HG02763 (cell line): Measurements from ENCODE around the gene SVIP.

Source experiments
- ATAC-seq: cut with Tn5 transposase; IDR thresholded peaks from one replicate; pipeline ENCODE4 v1.9.1; 2021; ENCODE audit warnings: mild to moderate bottlenecking, moderate library complexity; ENCODE audit not compliant: unreplicated experiment

Gene SVIP

GRCh38 chr11:22795914-22796313, 33.7 kb downstream of the SVIP start:
- ATAC-seq: no peak

GRCh38 chr11:22792497-22792896, 37.1 kb downstream of the SVIP start:
- ATAC-seq: no peak

GRCh38 chr11:22787551-22788162, 41.9 kb downstream of the SVIP start:
- no peak for ATAC-seq

GRCh38 chr11:22787055-22787454, 42.5 kb downstream of the SVIP start:
- no peak for ATAC-seq

GRCh38 chr11:22786475-22786874, 43.1 kb downstream of the SVIP start:
- ATAC-seq: peak; percentile 91

GRCh38 chr11:22785251-22785650, 44.4 kb downstream of the SVIP start:
- ATAC-seq: no peak

GRCh38 chr11:22780952-22781593, 48.5 kb downstream of the SVIP start:
- peak; percentile 88 for ATAC-seq

- no peak for ATAC-seq
Observed at GRCh38 chr11:22779850-22780249, 49.8 kb downstream of the SVIP start.

- no peak for ATAC-seq
Observed at GRCh38 chr11:22778642-22779041, 51.0 kb downstream of the SVIP start.

- ATAC-seq: no peak
Observed at GRCh38 chr11:22775248-22775647, 54.4 kb downstream of the SVIP start.

GRCh38 chr11:22774716-22775115, 54.9 kb downstream of the SVIP start:
- peak; percentile 52 for ATAC-seq

- ATAC-seq: no peak
Observed at GRCh38 chr11:22769081-22769480, 60.5 kb downstream of the SVIP start.
